ENCODE results near the gene TAF4B.

The TAF4B gene

GRCh38 chr18:26425148-26425531 lies 198.9 kb downstream of the TAF4B start:
- ChIA-PET POLR2A (interaction anchor here (0.7 kb wide), 1 partner anchor 481 kb away, joined by 3 read pairs; no protein-coding TSS in a partner anchor), CTCF (interaction anchor here (0.9 kb wide), 1 partner anchor 196 kb away, joined by 3 read pairs; no protein-coding TSS in a partner anchor)
- H3K9me3 ChIP-seq (ENCODE audit: control insufficient read depth, insufficient read depth, low read depth, low read length): no peaks in the 10 kb centered on the region
- no peak overlapping the region for H3K4me3 ChIP-seq (ENCODE audit: low read depth, low read length)
- H3K4me1 ChIP-seq (ENCODE audit: control insufficient read depth, insufficient read depth, low read length): 0 out of 2 replicates have a peak, but pooled peaks cover 2% of the 10 kb centered on the region
- no peak overlapping the region for H3K27ac ChIP-seq (ENCODE audit: extremely low read depth, low read depth, low read length)
- H3K36me3 ChIP-seq (ENCODE audit: control insufficient read depth in 2 of 2, insufficient read depth in 1 of 2, low read length in 2 of 2): no peaks in the 10 kb centered on the region
- TF ChIP-seq OVOL3 (tag by site-specific recombination; IDR thresholded peaks at IDR 0.05): no peak
- no peak for TF ChIP-seq ZNF274 (IDR thresholded peaks at IDR 0.05; ENCODE audit: low read length)
- no peak for TF ChIP-seq ZNF274 (tag by site-specific recombination; IDR thresholded peaks at IDR 0.05; ENCODE audit: borderline replicate concordance)
- TF ChIP-seq PRDM1 (tag by site-specific recombination; IDR thresholded peaks at IDR 0.05): peak; percentile 32; the same call in 1 of the 2 replicates
- no peak for TF ChIP-seq ZNF776 (tag by site-specific recombination; IDR thresholded peaks at IDR 0.05; ENCODE audit: borderline replicate concordance)

DNA sequence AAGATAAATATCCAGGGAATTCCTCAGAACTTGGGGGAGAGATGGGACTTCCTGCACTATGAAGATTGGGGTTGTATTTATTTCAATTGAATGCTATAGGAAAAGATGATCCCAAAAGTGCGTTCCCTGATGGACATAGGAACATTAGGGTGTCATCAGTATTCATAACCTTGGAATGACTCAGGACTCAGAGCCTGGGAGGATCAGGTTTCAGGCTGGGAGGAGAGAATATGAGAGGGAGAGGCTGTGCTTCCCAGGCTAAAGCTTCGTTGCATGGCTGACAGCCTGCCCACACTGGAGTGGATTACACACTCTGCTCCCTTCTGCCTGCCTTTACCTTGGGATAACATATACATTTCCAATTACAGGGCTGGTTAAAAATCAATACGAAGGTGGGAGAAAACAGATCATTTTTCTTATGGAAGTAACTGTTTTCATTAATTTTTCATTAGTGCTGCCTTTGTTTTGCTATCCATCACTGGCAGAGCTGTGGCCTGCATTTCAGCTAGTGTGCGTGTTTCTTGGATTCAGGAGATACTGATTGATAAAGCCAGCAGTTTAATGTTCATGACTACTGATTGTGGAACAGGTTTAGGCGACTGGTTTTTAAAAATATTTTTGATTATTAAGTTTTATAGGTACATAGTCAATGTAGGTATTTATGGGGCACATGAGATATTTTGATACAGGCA lies 203.4 kb downstream of the TAF4B start:
- TF ChIP-seq ZNF785 (tag by site-specific recombination; IDR thresholded peaks at IDR 0.05) (no peak), ZNF335 (tag by site-specific recombination; conservative IDR thresholded peaks at IDR 0.05) (peak; percentile 57; the same call in 1 of the 2 replicates), GLIS2 (tag by site-specific recombination; IDR thresholded peaks at IDR 0.05) (no peak), TRIM28 (IDR thresholded peaks at IDR 0.05; ENCODE audit: borderline replicate concordance, low read length) (0 out of 2 replicates have a peak, but pooled peaks have one; percentile 49), ZBTB17 (tag by site-specific recombination; IDR thresholded peaks at IDR 0.05) (peak; percentile 52)
- Histone ChIP-seq H3K9me3 (ENCODE audit: control insufficient read depth, insufficient read depth, low read depth, low read length) (no peaks in the 10 kb centered on the region), H3K4me3 (ENCODE audit: low read depth, low read length) (no peak overlapping the region), H3K27ac (ENCODE audit: extremely low read depth, low read depth, low read length) (no peak overlapping the region), H3K36me3 (ENCODE audit: control insufficient read depth in 2 of 2, insufficient read depth in 1 of 2, low read length in 2 of 2) (no peaks in the 10 kb centered on the region), H3K4me1 (ENCODE audit: control insufficient read depth, insufficient read depth, low read length) (0 out of 2 replicates have a peak, but pooled peaks cover 2% of the 10 kb centered on the region)
- POLR2A ChIA-PET: interaction anchor here (0.5 kb wide), 1 partner anchor 39 kb away, joined by 3 read pairs; no protein-coding TSS in a partner anchor
- CTCF ChIA-PET: interaction anchor here (0.6 to 0.7 kb wide), 2 partner anchors 112 to 1729 kb away, joined by 3 to 5 read pairs; no protein-coding TSS in a partner anchor

DNA sequence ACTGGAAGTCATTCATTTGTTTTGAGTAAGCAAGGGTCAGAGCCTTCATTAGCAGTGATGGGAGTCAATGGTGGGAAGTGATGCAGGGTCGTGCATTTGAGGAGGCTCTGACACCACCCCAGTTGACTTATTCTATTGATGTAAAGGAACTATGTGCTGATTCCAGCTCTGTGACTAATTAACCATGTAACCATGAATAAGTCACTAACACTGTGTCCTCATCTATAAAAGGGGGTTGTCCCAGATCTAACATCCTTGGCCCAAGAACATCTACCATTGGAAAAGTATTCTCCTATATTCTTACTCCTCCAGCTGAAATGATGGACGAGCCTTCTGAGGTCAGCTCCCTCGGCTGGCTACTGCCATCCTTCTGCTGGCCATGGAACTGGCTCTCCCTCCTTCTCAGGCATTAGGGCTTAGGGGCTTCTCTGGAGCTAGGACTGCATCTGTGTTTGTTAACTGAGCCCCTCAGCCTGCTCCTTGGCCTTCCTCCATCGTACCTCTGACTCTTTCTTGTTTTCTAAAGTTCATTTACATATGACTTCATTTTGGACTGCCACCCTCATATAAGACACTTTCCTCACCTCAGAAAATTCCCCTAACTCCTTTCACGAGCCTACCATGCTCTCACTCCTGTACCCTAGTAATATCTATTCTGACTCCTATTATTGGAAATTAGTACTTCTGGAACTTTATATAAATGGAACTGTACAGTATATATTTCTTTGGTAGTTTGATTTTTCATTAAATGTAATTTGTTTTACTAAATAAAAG lies 206.6 kb downstream of the TAF4B start:
- H3K27ac ChIP-seq (ENCODE audit: extremely low read depth, low read depth, low read length): no peak overlapping the region
- no peaks in the 10 kb centered on the region for H3K36me3 ChIP-seq (ENCODE audit: control insufficient read depth in 2 of 2, insufficient read depth in 1 of 2, low read length in 2 of 2)
- TF ChIP-seq, protein P1, sequence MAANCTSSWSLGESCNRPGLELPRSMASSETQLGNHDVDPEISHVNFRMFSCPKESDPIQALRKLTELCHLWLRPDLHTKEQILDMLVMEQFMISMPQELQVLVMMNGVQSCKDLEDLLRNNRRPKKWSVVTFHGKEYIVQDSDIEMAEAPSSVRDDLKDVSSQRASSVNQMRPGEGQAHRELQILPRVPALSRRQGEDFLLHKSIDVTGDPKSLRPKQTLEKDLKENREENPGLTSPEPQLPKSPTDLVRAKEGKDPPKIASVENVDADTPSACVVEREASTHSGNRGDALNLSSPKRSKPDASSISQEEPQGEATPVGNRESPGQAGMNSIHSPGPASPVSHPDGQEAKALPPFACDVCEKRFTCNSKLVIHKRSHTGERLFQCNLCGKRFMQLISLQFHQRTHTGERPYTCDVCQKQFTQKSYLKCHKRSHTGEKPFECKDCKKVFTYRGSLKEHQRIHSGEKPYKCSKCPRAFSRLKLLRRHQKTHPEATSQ (tag by site-specific recombination; IDR thresholded peaks at IDR 0.05): no peak
- no peak for TF ChIP-seq KLF1 (tag by site-specific recombination; IDR thresholded peaks at IDR 0.05)
- no peak for TF ChIP-seq ZNF580 (tag by site-specific recombination; IDR thresholded peaks at IDR 0.05)
- no peak for TF ChIP-seq SP7 (tag by site-specific recombination; IDR thresholded peaks at IDR 0.05)
- no peak for TF ChIP-seq ZNF521 (tag by site-specific recombination; IDR thresholded peaks at IDR 0.05)
- no peak for TF ChIP-seq ZNF571 (tag by site-specific recombination; IDR thresholded peaks at IDR 0.05)
- TF ChIP-seq TRIM28 (IDR thresholded peaks at IDR 0.05; ENCODE audit: borderline replicate concordance, low read length): no peak
- TF ChIP-seq KLF9 (tag by site-specific recombination; IDR thresholded peaks at IDR 0.05; ENCODE audit: low read depth): no peak
- no peak for TF ChIP-seq ZFHX2 (tag by site-specific recombination; conservative IDR thresholded peaks at IDR 0.05)
- no peak for TF ChIP-seq PRDM10 (tag by site-specific recombination; IDR thresholded peaks at IDR 0.05)
- no peak for TF ChIP-seq ZNF658 (tag by site-specific recombination; IDR thresholded peaks at IDR 0.05)
- TF ChIP-seq ZNF274 (IDR thresholded peaks at IDR 0.05; ENCODE audit: low read length): no peak
- no peak for TF ChIP-seq ZNF274 (tag by site-specific recombination; IDR thresholded peaks at IDR 0.05; ENCODE audit: borderline replicate concordance)
- no peak for TF ChIP-seq ZNF48 (tag by site-specific recombination; IDR thresholded peaks at IDR 0.05)
- H3K4me1 ChIP-seq (ENCODE audit: control insufficient read depth, insufficient read depth, low read length): 0 out of 2 replicates have a peak, but pooled peaks cover 2% of the 10 kb centered on the region
- H3K9me3 ChIP-seq (ENCODE audit: control insufficient read depth, insufficient read depth, low read depth, low read length): no peaks in the 10 kb centered on the region
- no peak overlapping the region for H3K4me3 ChIP-seq (ENCODE audit: low read depth, low read length)
- ChIA-PET CTCF (interaction anchor here (0.7 to 1.1 kb wide), 2 partner anchors 17 to 49 kb away, joined by 3 read pairs; no protein-coding TSS in a partner anchor), POLR2A (no interaction called here)

Data from HEK293 (cell line).